Right lobe of liver (tissue), 4 donors: Measurements from ENCODE around the gene NPPB.

ENCODE experiments used
- CTCF ChIP-seq, 4 donors: fragments of 200-600 bp in 3 of 4; fragments of 450-650 bp in 1 of 4; IDR thresholded peaks; one replicate each; pipeline versions ENCODE4 v1.5.1 to v1.8.0; 2016 to 2022; ENCODE audit warnings: antibody characterized with exemption in 4 of 4, mild to moderate bottlenecking in 2 of 4
- POLR2A ChIP-seq: fragments of 450-650 bp; IDR thresholded peaks from one replicate; pipeline ENCODE4 v1.6.1; 2017; ENCODE audit warnings: antibody characterized with exemption, mild to moderate bottlenecking
- donor health status: DM: no; HTN: no; CAD: no.
- donor health status: DM: no; HTN: no; CAD: no.
- donor health status: DM: no; HTN: yes; CAD: no.

- TF ChIP-seq CTCF (IDR thresholded peaks at IDR 0.05) = no peak
- TF ChIP-seq POLR2A = no peak
Measured at GRCh38 chr1:11862890-11863289, 4.1 kb upstream of the NPPB start.
